ENCODE results near the gene RNF130. TPM values are rescaled to one million over a fixed set of nuclear protein-coding genes. Genes with fewer than 3 reads are reported as not detected.
A peak's percentile ranks its signal among the peaks of the same experiment; 100 is the strongest.
"Not testable (repeated sequence)": the region's sequence is repeated elsewhere in the genome, so short reads cannot be mapped to it uniquely, and the experiment has no call there.

The RNF130 gene
- total RNA-seq, 1 experiment from 2014 or later = 37.4 TPM

DNA sequence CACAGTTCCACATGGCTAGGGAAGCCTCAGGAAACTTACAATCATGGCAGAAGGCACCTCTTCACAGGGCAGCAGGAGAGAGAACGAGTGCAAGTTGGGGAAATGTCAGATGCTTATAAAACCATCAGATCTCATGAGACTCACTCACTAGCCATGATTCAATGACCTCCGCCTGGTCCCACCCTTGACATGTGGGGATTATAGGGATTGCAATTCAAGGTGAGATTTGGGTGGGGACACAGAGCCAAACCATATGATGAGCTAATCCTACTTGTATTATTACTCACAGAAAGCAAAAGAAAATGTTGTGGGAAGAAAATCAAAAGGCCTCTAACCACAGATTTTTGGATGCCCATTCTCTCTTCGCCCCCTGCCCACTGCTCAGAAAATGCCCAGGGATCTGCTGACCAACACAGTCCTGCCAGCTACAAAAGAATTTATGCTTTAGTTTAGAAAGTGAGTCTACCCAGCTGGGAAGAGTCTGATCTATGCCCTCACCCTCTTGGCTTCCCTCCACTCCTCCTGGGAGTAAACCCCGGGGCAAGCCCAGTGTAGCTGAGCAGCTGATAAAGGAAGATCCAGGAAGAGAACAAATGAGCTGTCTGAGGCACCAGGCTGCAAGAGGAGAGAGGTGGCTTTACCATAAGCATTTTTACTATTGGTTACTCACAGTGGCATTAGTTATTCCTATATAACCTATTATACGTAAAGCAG is 53.1 kb downstream of the RNF130 start:
- DNase-seq (ENCODE audit: low read depth) = no peak

DNA sequence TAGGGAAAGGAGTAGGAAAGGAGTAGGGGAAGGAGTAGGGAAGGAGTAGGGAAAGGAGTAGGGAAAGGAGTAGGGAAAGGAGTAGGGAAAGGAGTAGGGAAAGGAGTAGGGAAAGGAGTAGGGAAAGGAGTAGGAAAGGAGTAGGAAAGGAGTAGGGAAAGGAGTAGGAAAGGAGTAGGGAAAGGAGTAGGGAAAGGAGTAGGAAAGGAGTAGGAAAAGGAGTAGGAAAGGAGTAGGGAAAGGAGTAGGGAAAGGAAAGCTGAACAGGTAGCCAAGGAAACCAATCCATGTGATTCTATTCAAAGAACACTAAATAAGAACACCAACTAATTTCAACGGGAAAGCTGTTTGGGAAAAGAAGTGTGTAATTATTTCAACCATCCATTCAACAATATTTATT is 56.0 kb downstream of the RNF130 start:
- DNase-seq (ENCODE audit: low read depth) = not testable (repeated sequence)

DNA sequence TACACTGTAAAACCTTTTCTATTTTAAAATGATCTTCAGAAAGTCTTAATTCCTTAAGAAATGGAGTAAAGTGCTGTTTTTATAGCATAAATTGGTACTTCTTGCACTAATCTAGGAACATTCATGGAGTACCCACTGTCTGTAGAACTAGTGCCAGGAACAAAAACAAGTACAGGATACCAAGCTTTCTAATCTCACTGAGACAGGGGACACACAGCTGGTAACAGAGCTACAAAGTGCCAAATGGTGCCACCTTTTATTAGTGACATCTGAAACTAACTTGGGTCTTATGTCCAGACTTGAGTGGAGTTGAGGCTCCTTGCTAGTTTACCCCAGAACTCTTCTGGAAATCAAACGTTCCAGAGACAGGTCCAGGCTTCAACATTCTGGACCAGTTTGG is 57.9 kb downstream of the RNF130 start:
- DNase-seq (ENCODE audit: low read depth) = no peak

DNA sequence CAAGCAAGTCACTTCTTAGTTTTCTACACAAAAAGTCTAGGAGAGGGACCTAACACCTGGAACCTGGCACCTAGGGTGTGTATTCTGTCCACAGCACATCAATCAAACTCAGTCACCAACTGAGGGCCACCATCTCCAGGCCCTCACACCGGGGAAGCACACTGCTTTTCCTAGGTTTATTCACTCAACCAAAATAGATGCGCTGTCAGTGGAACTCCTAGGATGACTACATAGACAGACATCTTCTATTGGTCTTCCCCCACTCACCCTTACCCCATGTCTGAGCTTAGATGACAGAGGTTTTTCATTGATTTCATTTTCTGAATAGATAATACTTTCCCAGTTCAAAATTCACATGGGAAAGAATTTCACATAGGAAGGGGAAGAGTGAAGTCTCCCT is 59.2 kb downstream of the RNF130 start:
- DNase-seq (ENCODE audit: low read depth) = no peak

DNA sequence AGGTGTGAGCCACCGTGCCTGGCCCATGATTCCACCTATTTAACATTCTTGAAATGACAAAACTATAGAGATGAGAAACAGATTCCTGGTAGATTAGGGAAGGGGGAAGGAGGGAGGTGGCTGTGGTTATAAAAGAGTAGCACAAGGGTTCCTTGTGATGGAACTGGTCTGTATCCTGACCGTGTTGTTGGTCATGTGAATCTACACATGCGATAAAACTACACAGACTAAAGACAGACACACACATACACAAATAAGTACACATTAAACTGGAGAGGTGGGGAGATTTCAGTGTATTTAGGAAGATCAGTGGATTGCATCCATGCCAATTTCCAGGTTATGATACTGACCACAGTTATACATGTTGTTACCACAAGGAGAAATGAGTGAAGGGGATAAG is 60.9 kb downstream of the RNF130 start:
- DNase-seq (ENCODE audit: low read depth) = no peak

DNA sequence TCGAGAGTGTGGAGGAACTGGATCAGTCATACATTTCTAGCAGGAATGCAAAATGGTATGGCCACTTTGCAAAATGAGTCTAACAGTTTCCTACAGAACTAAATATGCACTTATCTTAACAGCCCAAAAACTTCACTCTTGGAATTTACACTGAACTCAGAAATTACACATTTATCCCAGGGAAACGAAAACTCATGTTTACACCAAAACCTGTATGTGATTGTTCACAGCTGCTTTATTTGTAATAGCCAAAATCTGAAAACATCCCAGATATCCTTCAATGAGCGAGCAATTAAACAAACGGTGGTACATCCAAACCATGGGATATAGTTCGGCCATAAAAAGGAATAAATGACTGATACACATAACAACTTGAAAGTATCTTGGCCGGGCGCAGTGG is 62.0 kb downstream of the RNF130 start:
- DNase-seq (ENCODE audit: low read depth) = no peak

DNA sequence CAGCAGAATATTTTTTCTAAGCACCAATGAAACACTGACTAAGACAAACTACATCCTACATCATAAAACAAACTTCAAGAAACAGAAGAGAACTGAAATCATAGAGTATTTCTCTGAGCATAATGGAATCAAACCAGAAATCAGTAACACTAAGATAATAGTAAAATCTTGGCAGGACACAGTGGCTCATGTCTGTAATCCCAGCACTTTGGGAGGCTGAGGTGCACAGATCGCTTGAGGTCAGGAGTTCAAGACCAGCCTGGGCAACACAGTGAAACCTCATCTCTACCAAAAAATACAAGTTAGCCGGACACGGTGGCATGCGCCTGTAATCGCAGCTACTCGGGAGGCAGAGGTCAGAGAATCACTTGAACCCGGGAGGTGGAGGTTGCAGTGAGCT is 63.1 kb downstream of the RNF130 start:
- DNase-seq (ENCODE audit: low read depth) = no peak

DNA sequence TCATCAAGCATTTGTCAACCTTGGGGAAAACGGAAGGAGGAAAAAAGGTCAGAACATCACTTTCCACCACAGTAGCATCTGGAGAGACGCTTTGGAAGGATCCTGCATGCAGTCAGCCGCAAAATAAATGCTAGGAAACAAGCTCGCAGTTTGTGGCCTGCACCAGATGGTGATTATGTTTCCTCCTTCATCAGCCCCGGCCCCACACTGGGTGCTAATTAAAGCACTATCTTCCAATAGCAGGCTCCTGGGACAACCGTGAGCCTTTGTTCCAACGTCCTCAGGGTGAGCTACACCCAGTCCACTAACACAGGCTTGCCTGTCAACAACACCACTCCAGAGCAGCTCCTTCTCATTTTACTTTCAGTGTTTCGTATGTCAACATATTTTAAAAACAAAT is 64.0 kb downstream of the RNF130 start:
- DNase-seq (ENCODE audit: low read depth) = no peak

DNA sequence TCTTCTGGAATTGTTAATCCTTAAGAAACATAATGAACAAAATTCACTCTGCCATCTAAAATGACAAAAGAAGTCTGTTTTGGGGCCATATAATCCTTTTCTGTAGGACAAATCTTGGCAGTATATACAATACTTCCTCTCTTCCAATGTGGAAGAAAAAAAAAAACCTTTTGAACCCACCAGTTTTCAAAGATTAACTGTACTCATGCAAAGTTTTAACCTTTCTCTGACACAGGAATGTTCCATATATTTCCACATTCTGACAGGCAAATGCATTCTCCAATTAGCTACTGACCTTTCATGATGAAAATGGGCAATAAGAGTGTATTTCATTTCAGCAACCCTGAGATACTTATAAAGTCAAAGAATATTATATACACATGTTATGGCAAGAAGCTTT is 65.4 kb downstream of the RNF130 start:
- DNase-seq (ENCODE audit: low read depth) = no peak

DNA sequence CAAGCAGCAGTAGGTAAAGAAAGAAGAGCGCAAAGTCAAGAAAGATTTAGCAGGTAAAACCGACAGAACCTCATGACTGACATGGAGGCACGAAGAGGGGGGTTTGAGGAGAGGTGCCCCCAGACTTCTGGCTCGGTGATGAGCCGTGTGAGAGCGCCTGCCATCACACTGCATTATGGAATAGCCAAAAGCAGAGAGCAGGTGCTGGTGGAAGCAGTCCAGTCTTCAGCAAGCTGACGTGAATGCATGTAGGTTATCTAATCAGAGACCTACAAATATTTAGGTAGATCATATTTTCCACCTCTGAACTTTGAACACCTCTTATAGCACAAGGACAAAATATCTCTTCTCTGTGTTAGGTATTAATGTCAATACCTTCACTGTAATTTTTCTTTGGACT is 68.4 kb downstream of the RNF130 start:
- no peak for DNase-seq (ENCODE audit: low read depth)

DNA sequence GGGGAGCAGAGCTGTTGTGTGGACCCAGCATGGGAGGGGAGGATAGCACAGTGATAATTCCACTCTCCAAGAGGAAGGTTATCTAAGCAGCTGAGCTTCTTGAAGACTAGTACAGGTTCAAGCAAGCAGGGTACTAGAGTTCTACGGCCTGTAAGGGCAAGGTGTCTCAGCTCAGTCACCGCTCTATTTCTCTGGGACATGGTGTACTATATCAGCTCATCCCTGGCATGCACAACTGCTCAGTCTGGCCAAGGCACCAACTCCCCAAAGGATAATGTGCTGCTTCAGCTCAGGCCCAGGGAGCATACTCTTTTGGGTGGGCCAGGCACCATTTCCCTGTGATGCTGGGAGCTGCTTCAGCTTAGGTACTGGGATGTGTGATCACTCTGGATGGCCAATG is 69.8 kb downstream of the RNF130 start:
- no peak for DNase-seq (ENCODE audit: low read depth)

DNA sequence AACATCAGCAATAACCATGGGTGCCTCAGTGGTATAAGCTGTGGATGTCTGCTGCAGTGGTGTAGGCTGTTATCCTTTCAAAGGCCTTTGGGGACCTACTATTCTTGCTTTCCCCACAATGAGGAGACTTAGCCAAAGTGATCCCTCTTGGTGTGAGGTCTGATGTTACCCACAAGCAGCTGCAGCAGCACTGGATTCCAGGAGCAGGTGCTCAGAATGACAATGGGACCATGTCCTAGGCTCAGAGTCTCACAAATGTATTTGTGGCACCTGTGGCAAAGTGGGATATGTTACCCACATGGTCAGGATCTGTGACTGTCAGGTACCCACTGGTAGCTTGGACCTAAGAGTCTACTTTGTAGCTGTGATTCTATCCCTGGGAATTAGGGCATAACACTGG is 70.4 kb downstream of the RNF130 start:
- DNase-seq (ENCODE audit: low read depth) = no peak

DNA sequence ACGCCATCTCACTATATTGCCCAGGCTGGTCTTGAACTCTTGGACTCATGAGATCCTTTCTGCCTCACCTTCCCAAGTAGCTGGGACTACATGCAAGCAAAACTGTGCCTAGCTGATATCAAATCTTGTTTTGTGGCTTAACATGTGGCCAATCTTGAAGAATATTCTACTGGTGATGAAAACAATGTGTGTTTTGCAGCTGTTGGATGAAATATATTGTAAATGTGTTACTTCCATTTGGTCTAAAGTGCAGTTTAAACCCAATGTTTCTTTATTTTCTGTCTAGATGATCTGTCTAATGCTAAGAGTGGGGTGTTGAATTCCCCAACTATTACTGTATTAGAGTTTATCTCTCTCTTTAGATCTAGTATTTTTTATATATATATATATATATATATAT is 73.1 kb downstream of the RNF130 start:
- DNase-seq (ENCODE audit: low read depth) = no peak

DNA sequence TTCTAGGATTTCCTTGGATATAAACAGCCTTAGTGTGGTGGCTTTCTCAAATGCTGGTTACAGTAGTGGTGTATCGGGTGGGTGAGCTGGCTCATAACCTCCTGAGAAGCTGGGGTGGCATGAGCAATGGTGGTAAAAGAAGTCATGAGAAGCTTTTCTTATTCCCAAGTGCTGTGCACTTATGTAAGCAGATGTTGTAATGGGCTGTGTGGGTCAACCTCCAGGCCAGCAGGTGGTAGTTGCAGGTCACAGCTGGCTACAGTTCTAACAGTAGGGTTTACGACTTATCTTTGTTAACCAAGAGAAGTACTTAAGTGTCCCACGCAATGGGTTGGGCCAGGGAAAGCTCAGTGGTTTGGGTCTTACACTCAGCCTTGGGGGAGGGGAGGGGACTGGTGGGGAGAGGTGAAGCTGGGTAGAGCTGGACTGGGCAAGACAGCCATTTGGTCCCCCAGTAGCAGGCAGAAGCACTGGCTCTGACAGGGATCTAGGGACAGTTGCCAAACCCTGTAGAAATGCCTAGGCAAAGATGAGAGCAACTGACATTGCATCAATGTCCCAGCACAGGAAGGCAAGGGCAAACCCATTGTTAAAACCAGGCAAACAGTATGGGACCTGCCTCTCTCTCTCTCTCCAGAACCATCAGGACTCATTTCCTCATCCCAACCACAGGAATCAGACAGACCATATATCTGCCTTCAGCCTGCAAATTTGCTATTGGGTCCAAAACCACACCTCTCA is 76.8 kb downstream of the RNF130 start:
- no peak for DNase-seq (ENCODE audit: low read depth)

DNA sequence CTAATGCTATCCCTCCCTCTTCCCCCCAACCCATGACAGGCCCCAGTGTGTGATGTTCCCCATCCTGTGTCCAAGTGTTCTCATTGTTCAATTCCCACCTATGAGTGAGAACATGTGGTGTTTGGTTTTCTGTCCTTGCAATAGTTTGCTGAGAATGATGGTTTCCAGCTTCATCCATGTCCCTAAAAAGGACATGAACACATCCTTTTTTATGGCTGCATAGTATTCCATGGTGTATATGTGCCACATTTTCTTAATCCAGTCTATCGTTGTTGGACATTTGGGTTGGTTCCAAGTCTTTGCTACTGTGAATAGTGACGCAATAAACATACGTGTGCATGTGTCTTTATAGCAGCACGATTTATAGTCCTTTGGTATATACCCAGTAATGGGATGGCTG is 78.7 kb downstream of the RNF130 start:
- not testable (repeated sequence) for DNase-seq (ENCODE audit: low read depth)

DNA sequence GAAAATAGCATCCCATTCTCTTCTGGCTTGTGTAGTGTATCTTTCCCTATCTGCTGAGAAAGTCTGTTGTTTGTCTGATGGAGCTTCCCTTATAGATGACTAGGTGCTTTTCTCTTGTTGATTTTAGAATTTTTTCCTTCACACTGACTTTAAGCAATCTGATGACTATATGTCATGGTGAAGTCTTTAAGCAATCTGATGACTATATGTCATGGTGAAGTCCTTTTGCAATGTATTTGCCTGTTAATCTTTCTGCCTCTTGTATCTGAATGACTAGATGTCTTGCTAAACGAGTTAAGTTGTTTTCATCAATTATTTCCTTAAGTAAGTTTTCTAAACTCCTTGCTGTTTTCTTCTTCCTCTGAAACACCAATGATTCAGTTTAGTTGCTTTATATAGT is 80.5 kb downstream of the RNF130 start:
- DNase-seq (ENCODE audit: low read depth) = no peak

DNA sequence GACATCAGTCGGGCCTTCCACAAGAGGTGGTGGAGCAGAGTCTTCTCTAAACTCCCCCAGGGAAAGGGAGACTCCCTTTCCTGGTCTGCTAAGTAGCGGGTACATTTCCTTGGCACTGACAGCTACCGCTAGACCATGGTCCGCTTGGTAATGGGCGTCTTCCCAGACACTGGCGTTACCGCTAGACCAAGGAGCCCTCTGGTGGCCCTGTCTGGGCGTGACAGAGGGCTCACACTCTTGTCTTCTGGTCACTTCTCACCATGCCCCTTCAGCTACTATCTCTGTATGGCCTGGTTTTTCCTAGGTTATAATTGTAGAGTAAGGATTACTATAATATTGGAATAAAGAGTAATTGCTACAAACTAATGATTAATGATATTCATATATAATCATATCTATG is 81.0 kb downstream of the RNF130 start:
- DNase-seq (ENCODE audit: low read depth) = not testable (repeated sequence)

DNA sequence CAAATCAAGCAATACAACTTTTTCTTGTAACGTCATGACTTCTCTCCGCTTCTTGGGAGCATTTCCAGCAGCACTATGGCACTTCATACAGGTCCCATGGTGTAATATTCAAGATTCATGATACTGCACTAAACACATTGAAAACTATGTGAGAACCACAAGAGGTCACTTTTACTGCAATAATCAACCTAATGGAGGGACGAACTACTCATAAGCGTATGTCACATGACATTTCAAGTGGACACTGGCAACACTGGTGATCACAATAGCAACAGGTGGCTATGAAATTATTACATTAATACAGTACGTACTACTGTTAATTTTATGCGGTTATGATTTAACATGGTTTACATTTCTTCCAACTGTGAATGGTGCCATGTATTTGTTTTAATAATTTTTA is 85.2 kb downstream of the RNF130 start:
- DNase-seq (ENCODE audit: low read depth) = no peak

DNA sequence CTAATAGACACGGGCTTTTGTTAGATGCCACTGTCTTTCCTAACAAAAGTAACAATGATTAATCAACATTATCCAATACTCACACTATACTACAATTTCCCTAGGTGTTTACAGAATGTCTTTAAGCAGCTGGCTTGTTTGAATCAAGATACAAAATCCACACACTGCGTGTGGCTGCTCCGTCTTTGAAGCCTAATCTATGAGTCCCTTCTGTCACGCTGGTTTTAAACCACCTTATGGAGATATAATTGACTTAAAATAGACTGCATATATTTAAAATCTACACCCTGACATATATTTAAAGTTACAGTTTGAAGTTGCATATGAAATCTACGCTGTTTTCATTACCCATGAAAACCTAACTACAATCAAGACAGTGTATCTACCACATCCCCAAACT is 89.9 kb downstream of the RNF130 start:
- no peak for DNase-seq (ENCODE audit: low read depth)

DNA sequence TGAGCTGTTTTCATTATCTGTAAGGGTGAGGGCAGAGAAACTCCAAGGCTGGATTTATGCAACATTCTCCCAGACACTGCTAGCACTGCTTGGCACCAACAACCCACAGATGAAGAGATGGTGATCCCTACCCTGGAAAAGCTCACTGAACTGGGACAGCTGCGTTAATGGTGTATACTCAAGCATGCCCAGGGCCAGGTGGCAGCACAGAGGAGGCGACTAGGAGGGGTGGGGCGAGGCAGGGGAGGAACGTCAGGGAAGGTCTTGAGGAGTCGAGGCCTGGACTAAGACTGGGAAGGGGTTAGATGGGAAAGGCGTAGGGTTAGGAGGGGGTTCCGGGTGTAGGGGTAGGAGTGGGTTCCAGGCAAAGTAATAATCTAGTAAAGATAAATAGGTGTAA is 90.8 kb downstream of the RNF130 start:
- DNase-seq (ENCODE audit: low read depth) = no peak

DNA sequence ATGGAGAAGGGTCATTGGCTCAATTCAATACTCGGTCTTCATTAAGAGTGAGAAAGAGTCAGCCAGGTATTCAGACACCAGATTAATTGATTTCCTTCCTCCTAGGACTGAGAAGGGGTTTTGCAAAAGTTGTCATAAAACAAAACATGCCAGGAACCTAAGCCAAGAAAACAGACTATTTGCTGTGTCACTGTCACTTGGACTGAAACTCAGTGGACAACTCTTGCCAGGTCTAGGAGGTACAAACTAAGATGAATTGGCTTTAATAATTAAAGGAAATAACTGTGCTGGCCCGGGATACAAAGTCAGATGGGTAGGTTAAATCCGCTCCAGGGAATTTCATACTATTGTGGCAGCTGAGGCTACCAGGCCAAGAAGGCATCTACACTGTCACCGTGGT is 92.8 kb downstream of the RNF130 start:
- DNase-seq (ENCODE audit: low read depth) = no peak

DNA sequence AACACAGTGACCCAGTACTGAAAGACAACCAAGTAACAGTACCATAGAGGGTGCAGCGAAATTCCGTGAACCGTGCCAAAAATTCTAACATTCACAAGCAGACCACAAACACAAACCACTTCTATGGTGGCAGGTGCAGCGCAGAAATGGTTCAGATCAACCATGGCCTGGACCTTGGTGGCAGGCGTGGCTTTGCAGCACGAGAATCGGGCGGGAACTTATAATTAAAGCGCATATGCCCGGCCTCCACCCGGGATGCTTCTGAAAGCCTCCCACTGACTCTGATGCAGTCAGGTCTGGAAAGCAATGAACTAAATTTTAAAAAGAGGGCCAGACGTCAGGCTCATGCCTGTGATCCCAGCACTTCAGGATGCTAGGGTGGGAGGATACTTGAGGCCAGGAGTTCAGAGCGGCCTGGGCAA is 95.8 kb downstream of the RNF130 start:
- DNase-seq (ENCODE audit: low read depth) = no peak

DNA sequence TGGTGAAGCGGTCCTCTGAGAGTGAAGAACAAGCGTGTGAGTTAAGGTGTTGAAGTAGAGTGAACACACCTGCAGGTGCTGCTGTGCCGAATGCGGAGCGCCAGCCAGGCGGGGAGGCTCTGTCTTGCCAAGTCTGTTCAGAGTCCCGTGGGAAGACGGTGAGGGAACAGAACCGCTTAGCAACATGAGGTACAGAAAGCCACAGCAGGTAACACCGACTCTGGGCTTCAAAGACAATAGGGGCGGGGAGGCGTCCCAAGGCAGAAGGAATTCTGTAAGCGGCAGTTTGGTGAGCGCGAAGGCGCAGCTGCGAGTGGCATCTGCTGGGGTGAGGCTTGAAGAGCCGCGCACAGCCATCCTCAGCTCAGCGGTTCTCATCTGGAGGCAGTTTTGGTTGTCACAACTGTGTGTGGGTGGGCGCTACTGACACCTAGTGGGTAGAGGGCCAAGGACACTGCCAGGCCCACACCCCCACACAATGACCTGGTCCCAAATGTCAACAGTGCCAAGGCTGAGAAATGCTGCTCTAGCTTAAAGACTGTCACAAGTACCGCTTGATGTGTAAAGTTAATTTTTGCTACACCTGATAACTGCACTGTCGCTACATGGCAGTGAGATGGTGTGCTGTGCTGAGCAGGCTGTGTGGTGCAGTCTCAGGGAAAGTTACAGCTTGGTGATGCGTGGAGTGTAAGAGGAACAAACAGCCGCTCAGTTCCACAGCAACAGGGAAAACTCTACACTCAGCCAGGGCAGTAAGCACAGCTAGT is 96.4 kb downstream of the RNF130 start:
- DNase-seq (ENCODE audit: low read depth) = peak; percentile 25

Measured in Daoy (cell line).